WTC11 (cell line): Measurements from ENCODE around the gene FRMD4A. TPM values are rescaled to one million over a fixed set of nuclear protein-coding genes. Genes with fewer than 3 reads are reported as not detected.

Experiments
- ATAC-seq: fragments of 200-7000 bp; cut with Tn5 transposase; 2 replicates; pipeline ENCODE4 v1.10.0; 2021; ENCODE audit warnings: mild to moderate bottlenecking, moderate library complexity
- CTCF ChIA-PET: fragments of 300-600 bp; sonication (Branson Sonifier 250); formaldehyde crosslinking; loops from one replicate; lab custom pipeline; 2021; ENCODE audit warnings: antibody characterized with exemption; lab: Charles Lee
- POLR2A ChIA-PET: fragments of 350-600 bp; sonication (Branson Sonifier 250); formaldehyde crosslinking; loops from one replicate; lab custom pipeline; 2021; ENCODE audit warnings: antibody characterized with exemption; lab: Charles Lee
- DNase-seq: peaks from one replicate; pipeline ENCODE4 v3.0.0; 2021; ENCODE audit warnings: low spot score
- H3K27ac Mint-ChIP-seq: 2 replicates; pipeline ENCODE4 v1.8.0; 2021; ENCODE audit warnings: mixed read lengths
- H3K27me3 Mint-ChIP-seq: 2 replicates; pipeline ENCODE4 v1.8.0; 2021; ENCODE audit warnings: low read depth, mild to moderate bottlenecking, moderate library complexity, mixed read lengths
- H3K36me3 Mint-ChIP-seq: 2 replicates; pipeline ENCODE4 v1.8.0; 2021; ENCODE audit warnings: mixed read lengths
- H3K4me1 Mint-ChIP-seq: 2 replicates; pipeline ENCODE4 v1.8.0; 2022; ENCODE audit warnings: mixed read lengths
- H3K4me3 Mint-ChIP-seq: 2 replicates; pipeline ENCODE4 v1.8.0; 2021; ENCODE audit warnings: mild to moderate bottlenecking, moderate library complexity, mixed read lengths
- H3K9me3 Mint-ChIP-seq: 2 replicates; pipeline ENCODE4 v1.8.0; 2021; ENCODE audit warnings: mixed read lengths
- ATF2 ChIP-seq: sonication (generic); formaldehyde crosslinking; IDR thresholded peaks from 2 replicates; pipeline ENCODE4 v1.8.1; 2022; ENCODE audit warnings: low read depth, missing genetic modification reagents, borderline replicate concordance
- CBFB ChIP-seq: sonication (generic); formaldehyde crosslinking; IDR thresholded peaks from 2 replicates; pipeline ENCODE4 v1.8.1; 2022; ENCODE audit warnings: mild to moderate bottlenecking, low read depth, missing genetic modification reagents
- CREB1 ChIP-seq: sonication (generic); formaldehyde crosslinking; IDR thresholded peaks from 2 replicates; pipeline ENCODE4 v1.8.0; 2023; ENCODE audit warnings: mild to moderate bottlenecking, missing genetic modification reagents
- ERG ChIP-seq: fragments of 250-450 bp; sonication (Bioruptor Pico); IDR thresholded peaks from 2 replicates; pipeline ENCODE4 v1.8.0; 2021; ENCODE audit warnings: mild to moderate bottlenecking
- ESRRA ChIP-seq: sonication (generic); formaldehyde crosslinking; IDR thresholded peaks from 2 replicates; pipeline ENCODE4 v1.8.1; 2022; ENCODE audit warnings: mild to moderate bottlenecking, missing genetic modification reagents, borderline replicate concordance
- ETV6 ChIP-seq: sonication (generic); formaldehyde crosslinking; IDR thresholded peaks from 2 replicates; pipeline ENCODE4 v1.8.1; 2022; ENCODE audit warnings: mild to moderate bottlenecking, missing genetic modification reagents
- FOXJ3 ChIP-seq: sonication (generic); formaldehyde crosslinking; IDR thresholded peaks from 2 replicates; pipeline ENCODE4 v1.9.0; 2021; ENCODE audit warnings: missing genetic modification reagents, mild to moderate bottlenecking, borderline replicate concordance
- FOXK1 ChIP-seq: sonication (generic); formaldehyde crosslinking; IDR thresholded peaks from 2 replicates; pipeline ENCODE4 v1.8.0; 2022; ENCODE audit warnings: mild to moderate bottlenecking, moderate library complexity, missing genetic modification reagents
- FOXP4 ChIP-seq: sonication (generic); formaldehyde crosslinking; IDR thresholded peaks from 2 replicates; pipeline ENCODE4 v1.8.0; 2022; ENCODE audit warnings: mild to moderate bottlenecking, missing genetic modification reagents
- GABPB1 ChIP-seq: sonication (generic); formaldehyde crosslinking; IDR thresholded peaks from 2 replicates; pipeline ENCODE4 v1.8.1; 2023; ENCODE audit warnings: mild to moderate bottlenecking, missing genetic modification reagents
- GRHL2 ChIP-seq: fragments of 250-450 bp; sonication (Bioruptor Pico); IDR thresholded peaks from 2 replicates; pipeline ENCODE4 v1.8.0; 2022; ENCODE audit warnings: mild to moderate bottlenecking, moderate library complexity; ENCODE audit not compliant: insufficient replicate concordance, severe bottlenecking
- JAZF1 ChIP-seq: fragments of 250-450 bp; sonication (Bioruptor Pico); IDR thresholded peaks from 2 replicates; pipeline ENCODE4 v1.9.0; 2021; ENCODE audit warnings: moderate library complexity, mild to moderate bottlenecking, inconsistent platforms
- MAX ChIP-seq: sonication (generic); formaldehyde crosslinking; IDR thresholded peaks from 2 replicates; pipeline ENCODE4 v1.8.0; 2022; ENCODE audit warnings: mild to moderate bottlenecking, missing genetic modification reagents
- MLX ChIP-seq: sonication (generic); formaldehyde crosslinking; IDR thresholded peaks from 2 replicates; pipeline ENCODE4 v1.8.1; 2023; ENCODE audit warnings: mild to moderate bottlenecking, missing genetic modification reagents, moderate library complexity
- MXD4 ChIP-seq: fragments of 250-450 bp; sonication (Bioruptor Pico); IDR thresholded peaks from 2 replicates; pipeline ENCODE4 v1.8.0; 2021; ENCODE audit warnings: mild to moderate bottlenecking, moderate library complexity, borderline replicate concordance
- NFE2L1 ChIP-seq: sonication (generic); formaldehyde crosslinking; IDR thresholded peaks from 2 replicates; pipeline ENCODE4 v1.8.1; 2023; ENCODE audit warnings: missing genetic modification reagents
- OVOL2 ChIP-seq: fragments of 250-450 bp; sonication (Bioruptor Pico); IDR thresholded peaks from 2 replicates; pipeline ENCODE4 v1.9.0; 2021; ENCODE audit warnings: mild to moderate bottlenecking, borderline replicate concordance
- PREB ChIP-seq: sonication (generic); formaldehyde crosslinking; IDR thresholded peaks from 2 replicates; pipeline ENCODE4 v1.8.1; 2022; ENCODE audit warnings: mild to moderate bottlenecking, missing genetic modification reagents, moderate library complexity, borderline replicate concordance
- TEAD1 ChIP-seq: sonication (generic); formaldehyde crosslinking; IDR thresholded peaks from 2 replicates; pipeline ENCODE4 v1.8.0; 2022; ENCODE audit warnings: mild to moderate bottlenecking, missing genetic modification reagents
- ZBTB21 ChIP-seq: sonication (generic); formaldehyde crosslinking; IDR thresholded peaks from 2 replicates; pipeline ENCODE4 v1.8.1; 2023; ENCODE audit warnings: mild to moderate bottlenecking, missing genetic modification reagents, borderline replicate concordance
- ZMAT4 ChIP-seq: fragments of 250-450 bp; sonication (Bioruptor Pico); IDR thresholded peaks from 2 replicates; pipeline ENCODE4 v1.9.0; 2021; ENCODE audit warnings: mild to moderate bottlenecking
- ZNF121 ChIP-seq: sonication (generic); formaldehyde crosslinking; IDR thresholded peaks from 2 replicates; pipeline ENCODE4 v1.8.0; 2023; ENCODE audit warnings: missing genetic modification reagents
- ZNF263 ChIP-seq: sonication (generic); formaldehyde crosslinking; IDR thresholded peaks from 2 replicates; pipeline ENCODE4 v1.8.1; 2022; ENCODE audit warnings: low read depth, mild to moderate bottlenecking, moderate library complexity, missing genetic modification reagents
- ZSCAN18 ChIP-seq: fragments of 250-450 bp; sonication (Bioruptor Pico); IDR thresholded peaks from 2 replicates; pipeline ENCODE4 v2.1.2; 2022; ENCODE audit warnings: mild to moderate bottlenecking, moderate library complexity
- total RNA-seq: library from RNA; stranded (reverse); gene quantifications from 3 replicates; pipeline ENCODE4 v1.2.3, GENCODE V29; 2021

Gene FRMD4A
- total RNA-seq, 1 experiment from 2014 or later = 35.5 TPM

- ChIA-PET CTCF (no interaction called here), POLR2A (interaction anchor here (1.6 kb wide), 1 partner anchor 21 kb away, joined by 5 read pairs; no protein-coding TSS in a partner anchor)
- no peak for ATAC-seq
- no peak for TF ChIP-seq JAZF1 (CRISPR knock-in tag)
- no peak for TF ChIP-seq MAX (CRISPR knock-in tag)
- no peak for TF ChIP-seq MXD4 (CRISPR knock-in tag)
- no peak for TF ChIP-seq ETV6 (CRISPR knock-in tag)
- TF ChIP-seq ZSCAN18 (CRISPR knock-in tag) = no peak
- no peak for TF ChIP-seq TEAD1 (CRISPR knock-in tag)
- TF ChIP-seq NFE2L1 (CRISPR knock-in tag) = no peak
- no peak for TF ChIP-seq GABPB1 (CRISPR knock-in tag)
- no peak for TF ChIP-seq ESRRA (CRISPR knock-in tag)
- TF ChIP-seq FOXJ3 (CRISPR knock-in tag) = no peak
- TF ChIP-seq, all 79 proteins: peak for 0
- Mint-ChIP-seq H3K4me3 (no peak overlapping the region), H3K9me3 (no peaks in the 10 kb centered on the region), H3K36me3 (peaks cover 2% of the 10 kb centered on the region; the same call in 1 of the 2 replicates), H3K27me3 (no peaks in the 10 kb centered on the region), H3K4me1 (peaks cover 47% of the 10 kb centered on the region), H3K27ac (peak overlapping the region; percentile 21; the same call in 1 of the 2 replicates)
- DNase-seq = no peak
Measured at GRCh38 chr10:13732465-13732881, 598.3 kb downstream of the FRMD4A start.

GRCh38 chr10:13731799-13732198 is 598.9 kb downstream of the FRMD4A start:
- H3K36me3 Mint-ChIP-seq = peaks cover 2% of the 10 kb centered on the region; the same call in 1 of the 2 replicates
- no peak for DNase-seq
- ChIA-PET POLR2A (no interaction called here), CTCF (no interaction called here)
- ATAC-seq = no peak
- peak overlapping the region; percentile 21; the same call in 1 of the 2 replicates for H3K27ac Mint-ChIP-seq
- peaks cover 41% of the 10 kb centered on the region for H3K4me1 Mint-ChIP-seq
- H3K4me3 Mint-ChIP-seq = no peak overlapping the region
- no peaks in the 10 kb centered on the region for H3K9me3 Mint-ChIP-seq
- no peaks in the 10 kb centered on the region for H3K27me3 Mint-ChIP-seq
- TF ChIP-seq ZNF121 (CRISPR knock-in tag) = no peak
- no peak for TF ChIP-seq ETV6 (CRISPR knock-in tag)
- no peak for TF ChIP-seq FOXK1 (CRISPR knock-in tag)
- TF ChIP-seq ZBTB21 (CRISPR knock-in tag) = no peak
- TF ChIP-seq ZMAT4 (CRISPR knock-in tag) = no peak
- no peak for TF ChIP-seq GRHL2
- no peak for TF ChIP-seq ERG (CRISPR knock-in tag)
- no peak for TF ChIP-seq FOXP4
- no peak for TF ChIP-seq PREB (CRISPR knock-in tag)
- no peak for TF ChIP-seq CREB1 (CRISPR knock-in tag)
- no peak for TF ChIP-seq ZNF263 (CRISPR knock-in tag)
- TF ChIP-seq ATF2 (CRISPR knock-in tag) = no peak
- no peak for TF ChIP-seq OVOL2 (CRISPR knock-in tag)
- no peak for TF ChIP-seq MLX (CRISPR knock-in tag)
- no peak for TF ChIP-seq CBFB (CRISPR knock-in tag)
